ENCODE data around the gene PSMD14.

Gene PSMD14

DNA sequence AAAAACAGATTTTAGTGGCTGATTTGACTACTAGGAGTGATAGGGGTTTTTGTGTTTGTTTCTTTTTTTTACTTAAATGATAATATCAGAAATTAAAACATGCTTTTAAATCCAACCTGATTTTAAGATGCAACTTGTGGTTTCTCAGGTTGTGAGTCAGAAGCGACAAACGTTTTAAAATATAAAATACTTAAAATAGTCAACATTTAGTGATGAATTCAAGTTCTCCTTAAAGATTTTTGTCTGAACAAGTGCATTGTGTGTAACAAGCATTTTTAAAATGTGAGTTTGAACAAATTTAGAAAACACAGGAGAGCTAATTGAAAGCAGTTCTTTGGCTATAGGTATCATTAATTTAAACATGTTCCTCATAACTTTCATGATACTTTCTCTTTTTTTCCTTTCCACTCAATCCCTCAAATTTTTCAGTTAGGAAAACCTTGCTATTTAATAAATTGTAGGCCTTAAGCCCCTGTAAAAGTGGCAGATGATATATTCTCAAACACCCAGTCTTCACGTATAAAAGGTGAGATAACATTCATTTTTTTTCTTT, 111.5 kb downstream of the PSMD14 start:
- DNase-seq (ENCODE audit: low spot score): no peak

DNA sequence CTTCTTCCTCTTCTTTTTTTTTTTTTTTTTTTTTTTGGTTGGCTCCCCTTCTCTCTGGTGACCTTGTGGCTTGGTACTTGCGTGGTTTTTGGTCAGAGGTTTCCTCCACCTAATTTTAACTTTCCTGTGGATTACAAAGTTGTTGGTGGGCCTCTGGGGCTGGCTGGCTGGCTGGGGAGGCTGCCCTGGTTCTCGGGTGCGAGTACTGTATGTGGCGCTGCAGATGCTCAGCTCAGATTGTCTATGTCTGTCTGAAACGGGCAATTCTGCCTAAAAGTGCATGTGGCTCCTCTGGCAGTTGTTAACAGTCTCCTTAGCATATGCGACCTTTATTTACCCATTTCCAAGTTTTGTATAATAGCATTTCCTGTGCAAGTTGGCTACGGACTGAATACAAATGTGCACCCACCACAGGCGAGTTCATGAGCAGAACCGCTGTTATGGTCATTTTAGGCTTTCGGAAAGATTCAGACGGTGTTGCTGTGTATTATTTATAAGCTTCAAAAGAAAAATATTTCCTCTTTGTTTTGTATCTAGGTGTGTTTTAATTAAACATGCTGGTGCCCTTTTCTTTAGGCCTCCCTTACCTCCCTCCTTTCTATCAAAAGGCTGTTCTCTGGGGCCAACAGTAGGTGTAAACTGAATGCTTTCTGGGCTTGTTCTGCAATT, 112.3 kb downstream of the PSMD14 start:
- DNase-seq (ENCODE audit: low spot score): no peak

DNA sequence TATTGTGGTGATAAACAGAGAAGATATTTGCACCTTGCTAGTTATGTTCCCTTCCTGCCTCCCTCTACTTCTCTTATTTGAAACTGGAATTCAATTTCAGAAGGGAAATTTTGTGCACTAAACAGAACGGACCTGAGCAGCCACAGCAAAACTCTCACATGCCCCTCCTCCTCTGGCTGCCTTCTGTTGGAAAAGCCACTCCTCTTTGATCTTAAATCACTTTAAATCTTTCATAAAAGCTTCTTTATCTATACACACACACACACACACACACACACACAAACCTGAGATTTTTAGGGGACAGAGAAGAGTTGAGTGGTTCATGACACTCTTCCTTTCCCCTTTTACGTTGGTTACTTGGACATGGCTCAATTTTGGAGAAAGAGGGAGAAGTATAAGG, 113.5 kb downstream of the PSMD14 start:
- no peak for DNase-seq (ENCODE audit: low spot score)

DNA sequence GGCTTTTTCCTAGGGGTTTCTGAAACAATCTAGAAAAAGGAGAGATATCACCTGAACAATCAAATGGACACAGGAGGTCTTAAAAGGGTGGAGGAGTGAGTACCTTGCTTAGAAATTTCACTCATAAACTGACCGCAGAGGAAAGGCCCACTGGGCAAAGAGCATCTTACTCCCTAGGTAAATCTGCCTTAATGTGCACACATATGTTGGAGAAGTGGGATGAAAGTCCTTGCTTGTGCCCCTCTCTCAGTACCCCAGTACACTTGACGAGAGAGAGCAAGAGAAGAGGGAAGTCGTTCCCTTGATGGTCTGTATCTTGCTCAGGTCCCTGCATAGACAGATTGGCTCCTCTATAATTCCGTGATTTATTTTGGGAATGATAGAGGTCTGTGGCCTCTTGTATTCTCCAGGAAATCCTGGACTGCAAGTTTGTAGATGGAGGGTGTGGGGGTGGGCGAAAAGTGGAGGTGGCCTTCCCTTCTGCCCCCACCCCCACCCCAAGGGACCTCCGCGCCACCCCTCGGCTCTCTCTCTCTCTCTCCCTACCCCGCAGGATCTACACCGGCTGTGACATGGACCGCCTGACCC, 114.7 kb downstream of the PSMD14 start:
- no peak for DNase-seq (ENCODE audit: low spot score)

DNA sequence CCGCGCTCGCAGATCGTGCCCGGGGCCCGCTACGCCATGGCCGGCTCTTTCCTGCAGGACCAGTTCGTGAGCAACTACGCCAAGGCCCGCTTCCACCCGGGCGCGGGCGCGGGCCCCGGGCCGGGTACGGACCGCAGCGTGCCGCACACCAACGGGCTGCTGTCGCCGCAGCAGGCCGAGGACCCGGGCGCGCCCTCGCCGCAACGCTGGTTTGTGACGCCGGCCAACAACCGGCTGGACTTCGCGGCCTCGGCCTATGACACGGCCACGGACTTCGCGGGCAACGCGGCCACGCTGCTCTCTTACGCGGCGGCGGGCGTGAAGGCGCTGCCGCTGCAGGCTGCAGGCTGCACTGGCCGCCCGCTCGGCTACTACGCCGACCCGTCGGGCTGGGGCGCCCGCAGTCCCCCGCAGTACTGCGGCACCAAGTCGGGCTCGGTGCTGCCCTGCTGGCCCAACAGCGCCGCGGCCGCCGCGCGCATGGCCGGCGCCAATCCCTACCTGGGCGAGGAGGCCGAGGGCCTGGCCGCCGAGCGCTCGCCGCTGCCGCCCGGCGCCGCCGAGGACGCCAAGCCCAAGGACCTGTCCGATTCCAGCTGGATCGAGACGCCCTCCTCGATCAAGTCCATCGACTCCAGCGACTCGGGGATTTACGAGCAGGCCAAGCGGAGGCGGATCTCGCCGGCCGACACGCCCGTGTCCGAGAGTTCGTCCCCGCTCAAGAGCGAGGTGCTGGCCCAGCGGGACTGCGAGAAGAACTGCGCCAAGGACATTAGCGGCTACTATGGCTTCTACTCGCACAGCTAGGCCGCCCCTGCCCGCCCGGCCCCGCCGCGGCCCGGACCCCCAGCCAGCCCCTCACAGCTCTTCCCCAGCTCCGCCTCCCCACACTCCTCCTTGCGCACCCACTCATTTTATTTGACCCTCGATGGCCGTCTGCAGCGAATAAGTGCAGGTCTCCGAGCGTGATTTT, 115.5 kb downstream of the PSMD14 start:
- DNase-seq (ENCODE audit: low spot score): no peak

DNA sequence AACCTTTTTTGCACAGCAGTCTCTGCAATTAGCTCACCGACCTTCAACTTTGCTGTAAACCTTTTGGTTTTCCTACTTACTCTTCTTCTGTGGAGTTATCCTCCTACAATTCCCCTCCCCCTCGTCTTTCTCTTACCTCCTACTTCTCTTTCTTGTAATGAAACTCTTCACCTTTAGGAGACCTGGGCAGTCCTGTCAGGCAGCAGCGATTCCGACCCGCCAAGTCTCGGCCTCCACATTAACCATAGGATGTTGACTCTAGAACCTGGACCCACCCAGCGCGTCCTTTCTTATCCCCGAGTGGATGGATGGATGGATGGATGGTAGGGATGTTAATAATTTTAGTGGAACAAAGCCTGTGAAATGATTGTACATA, 116.2 kb downstream of the PSMD14 start:
- DNase-seq (ENCODE audit: low spot score): no peak

DNA sequence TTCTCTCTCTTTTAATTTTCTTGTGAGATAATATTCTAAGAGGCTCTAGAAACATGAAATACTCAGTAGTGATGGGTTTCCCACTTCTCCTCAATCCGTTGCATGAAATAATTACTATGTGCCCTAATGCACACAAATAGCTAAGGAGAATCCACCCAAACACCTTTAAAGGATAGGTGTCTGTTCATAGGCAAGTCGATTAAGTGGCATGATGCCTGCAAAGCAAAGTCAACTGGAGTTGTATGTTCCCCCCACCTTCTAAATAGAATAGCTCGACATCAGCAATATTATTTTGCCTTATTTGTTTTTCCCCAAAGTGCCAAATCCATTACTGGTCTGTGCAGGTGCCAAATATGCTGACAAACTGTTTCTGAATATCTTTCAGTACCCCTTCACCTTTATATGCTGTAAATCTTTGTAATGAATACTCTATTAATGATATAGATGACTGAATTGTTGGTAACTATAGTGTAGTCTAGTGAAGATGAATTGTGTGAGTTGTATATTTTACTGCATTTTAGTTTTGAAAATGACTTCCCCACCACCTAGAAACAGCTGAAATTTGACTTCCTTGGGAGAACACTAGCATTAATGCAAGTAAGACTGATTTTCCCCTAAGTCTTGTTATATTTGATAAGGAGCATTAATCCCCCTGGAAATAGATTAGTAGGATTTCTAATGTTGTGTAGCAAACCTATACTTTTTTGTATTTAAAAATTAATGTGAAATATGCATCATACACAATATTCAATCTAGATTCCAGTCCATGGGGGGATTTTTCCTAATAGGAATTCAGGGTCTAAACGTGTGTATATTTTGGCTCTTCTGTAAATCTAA, 116.9 kb downstream of the PSMD14 start:
- no peak for DNase-seq (ENCODE audit: low spot score)

DNA sequence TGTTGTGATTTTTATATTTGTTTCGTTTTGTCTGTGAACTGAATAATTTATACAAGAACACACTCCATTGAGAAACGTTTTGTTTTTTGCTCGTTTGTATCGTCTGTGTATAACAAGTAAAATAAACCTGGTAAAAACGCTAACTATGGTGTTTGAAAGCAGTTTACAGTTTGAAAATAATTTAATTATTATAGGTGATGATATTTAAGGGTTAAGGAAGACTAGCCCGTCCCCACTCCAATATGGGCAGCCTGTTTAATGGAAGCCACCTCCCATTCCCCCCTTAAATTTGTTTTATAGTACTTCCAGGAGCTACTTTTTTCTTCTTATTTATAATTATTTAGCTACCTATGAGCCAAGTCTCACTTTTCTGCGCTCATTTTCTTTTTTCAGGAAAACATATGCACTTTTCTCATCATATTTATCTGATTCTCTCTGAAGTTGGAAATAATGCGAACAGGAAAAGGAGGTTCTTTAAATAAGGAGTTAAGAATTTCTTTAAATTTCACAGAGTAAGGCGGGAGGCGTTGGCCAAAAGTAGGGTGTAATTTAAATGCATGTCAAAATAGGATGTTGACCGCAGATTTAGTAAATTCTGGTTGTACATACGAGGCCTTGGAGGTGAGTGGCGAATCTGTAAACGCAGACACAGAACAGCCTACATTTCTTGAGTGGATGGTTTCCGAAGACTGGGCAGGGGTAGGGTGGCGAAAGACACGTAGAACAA, 117.7 kb downstream of the PSMD14 start:
- DNase-seq (ENCODE audit: low spot score): no peak

DNA sequence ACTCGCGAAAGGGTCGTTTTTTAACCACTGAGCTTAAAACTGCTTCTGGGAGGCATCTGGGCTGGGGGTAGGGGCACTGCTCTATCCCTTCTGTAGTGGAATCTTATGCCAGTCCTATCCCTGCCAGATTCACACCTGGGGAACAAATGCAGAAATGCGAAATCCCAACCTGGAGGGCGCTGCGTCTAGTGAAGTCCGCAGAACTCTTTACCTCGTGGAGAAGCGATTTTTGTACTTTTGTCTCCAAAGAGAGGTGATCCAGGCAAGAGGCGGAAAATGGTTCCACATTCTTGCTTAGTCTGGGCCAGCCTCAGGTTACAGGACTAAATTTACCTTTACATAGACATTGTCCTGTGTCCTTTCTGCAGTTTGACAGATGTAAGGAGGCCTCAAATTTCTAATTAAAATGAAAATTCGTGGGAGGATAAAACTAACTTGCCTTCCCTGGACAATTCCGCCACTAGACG, 118.3 kb downstream of the PSMD14 start:
- no peak for DNase-seq (ENCODE audit: low spot score)

DNA sequence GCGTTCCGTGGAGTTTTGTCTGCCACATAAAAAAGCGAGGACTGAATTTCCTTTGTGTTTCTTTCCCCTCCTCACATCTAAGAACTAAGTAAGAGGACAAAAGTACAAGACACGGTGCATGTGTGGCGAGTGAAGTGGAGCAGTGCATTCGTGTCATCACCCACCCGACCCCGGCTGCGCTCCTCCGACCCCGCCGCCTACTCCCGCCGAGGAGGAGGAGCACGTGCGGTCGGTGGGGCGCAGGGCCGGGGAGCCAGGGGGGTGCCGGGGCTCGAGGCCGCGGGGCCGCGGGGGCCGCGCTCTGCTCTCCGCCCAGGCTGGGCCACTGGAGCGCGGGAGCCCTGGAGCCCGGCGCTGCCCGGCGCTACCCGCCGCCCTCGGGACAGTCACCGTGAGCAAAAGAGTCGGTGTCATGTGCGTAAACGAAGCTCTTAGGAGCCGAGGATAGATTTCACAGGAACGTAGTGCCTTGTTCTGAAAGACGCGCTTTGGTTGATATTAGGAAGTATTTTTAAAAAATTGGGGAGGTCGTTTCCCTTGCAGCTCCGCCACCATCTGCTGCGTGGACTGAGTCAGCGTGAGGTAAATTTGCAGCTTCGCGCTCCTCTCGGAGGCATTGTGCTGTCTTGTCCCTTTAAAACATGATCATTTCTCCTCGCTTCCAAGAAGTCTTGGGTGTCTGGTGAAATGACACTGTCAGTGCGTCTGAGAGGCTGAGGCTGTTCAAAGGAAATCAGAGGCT, 118.9 kb downstream of the PSMD14 start:
- no peak for DNase-seq (ENCODE audit: low spot score)

DNA sequence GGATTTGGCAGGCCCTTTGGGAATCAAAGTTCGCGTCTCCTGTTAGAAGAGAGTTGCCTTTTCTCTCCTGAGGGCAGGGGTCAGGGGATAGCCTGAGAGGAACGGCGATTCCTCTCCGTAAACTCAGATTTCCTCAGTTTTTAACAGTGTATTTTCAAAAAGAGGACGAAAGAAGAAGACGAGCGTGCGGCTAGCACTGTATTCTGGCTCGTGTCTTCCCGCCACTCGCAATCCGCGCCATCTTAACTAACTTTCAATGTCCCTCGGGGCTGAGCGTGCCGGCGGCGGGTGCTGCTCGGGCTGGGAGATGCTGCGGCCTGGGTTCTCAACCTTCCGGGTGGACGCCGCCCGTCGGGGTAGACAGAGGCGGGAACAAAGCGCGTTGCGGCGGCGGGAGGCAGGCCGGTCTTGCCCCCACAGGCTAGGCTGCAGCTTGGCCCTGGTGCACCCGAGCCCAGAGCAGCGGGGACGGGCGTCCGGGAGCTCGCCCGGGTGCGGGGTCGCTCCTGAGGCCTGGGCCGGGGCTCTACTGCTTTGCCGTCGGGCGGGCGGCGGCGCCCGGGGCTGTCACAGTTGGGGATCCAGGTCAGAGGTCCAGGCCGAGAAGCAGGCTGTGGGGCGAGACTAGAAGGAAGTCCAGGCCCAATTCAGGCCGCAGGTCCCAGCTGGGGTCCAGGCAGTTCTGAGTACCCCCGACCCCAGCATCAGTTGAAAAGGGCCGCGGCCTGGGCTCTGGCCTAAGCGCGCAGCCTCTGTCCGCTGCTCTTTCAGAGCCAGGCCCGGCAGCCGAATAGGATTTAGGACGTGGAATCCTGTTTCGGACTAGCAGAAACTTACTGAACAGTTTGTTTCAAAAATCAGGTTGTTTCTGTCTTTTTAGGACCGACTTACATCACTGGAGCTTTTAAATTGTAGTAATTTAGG, 119.7 kb downstream of the PSMD14 start:
- DNase-seq (ENCODE audit: low spot score): no peak

DNA sequence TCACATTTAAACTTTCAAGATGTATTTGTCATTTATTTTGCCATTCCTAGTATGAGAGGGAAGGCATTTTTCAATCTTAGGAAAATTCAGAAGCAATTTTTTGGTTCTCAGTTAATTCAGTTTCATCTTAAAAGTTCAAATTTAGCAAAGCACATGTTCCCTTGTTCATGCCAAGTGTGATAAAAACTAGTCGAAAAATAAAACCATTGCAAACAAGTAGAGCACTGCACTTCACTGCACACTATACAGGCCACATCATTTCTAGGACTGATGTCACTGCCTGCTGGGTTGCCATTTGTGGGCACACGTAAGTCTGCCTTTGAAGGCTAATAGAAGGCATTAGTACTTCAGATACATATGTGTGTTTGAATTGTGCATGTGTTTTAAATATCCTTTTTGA, 122.2 kb downstream of the PSMD14 start:
- DNase-seq (ENCODE audit: low spot score): no peak

DNA sequence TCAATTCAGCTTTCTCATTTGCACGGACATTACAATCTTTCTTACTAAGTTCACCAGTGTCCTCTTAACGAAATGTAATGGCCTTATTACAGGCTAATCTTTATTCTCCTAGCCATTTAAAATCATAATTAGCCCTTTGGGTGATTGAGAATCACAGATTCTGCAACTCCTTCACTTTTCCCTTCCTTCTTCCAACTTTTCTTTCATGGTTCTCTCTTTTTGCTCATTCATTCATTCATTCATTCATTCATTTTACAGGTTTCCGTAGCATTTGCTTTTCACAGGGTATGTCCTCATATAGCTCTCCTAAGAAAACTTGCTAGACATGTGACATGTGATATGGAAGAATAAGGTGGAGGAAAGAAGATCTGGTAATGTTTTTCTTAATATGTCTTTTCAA, 123.9 kb downstream of the PSMD14 start:
- DNase-seq (ENCODE audit: low spot score): no peak

DNA sequence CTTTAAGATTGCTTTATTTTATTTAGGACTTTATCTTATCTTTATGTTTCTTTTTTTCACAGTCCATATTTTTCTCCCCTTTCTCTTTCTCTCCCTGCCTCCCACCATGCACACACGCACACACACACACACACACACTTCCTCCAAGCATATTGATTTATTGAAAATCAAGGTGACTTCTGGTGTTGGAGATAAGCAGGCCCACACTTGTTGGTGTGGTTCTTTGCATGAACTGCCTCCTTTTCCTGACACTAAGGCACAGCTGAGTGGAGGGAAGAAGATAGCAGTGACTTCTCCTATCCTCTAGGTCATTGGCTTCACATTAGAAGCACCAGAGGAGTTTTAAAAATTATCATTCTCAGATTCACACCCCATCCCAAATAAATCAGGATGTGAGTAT, 125.9 kb downstream of the PSMD14 start:
- DNase-seq (ENCODE audit: low spot score): no peak

DNA sequence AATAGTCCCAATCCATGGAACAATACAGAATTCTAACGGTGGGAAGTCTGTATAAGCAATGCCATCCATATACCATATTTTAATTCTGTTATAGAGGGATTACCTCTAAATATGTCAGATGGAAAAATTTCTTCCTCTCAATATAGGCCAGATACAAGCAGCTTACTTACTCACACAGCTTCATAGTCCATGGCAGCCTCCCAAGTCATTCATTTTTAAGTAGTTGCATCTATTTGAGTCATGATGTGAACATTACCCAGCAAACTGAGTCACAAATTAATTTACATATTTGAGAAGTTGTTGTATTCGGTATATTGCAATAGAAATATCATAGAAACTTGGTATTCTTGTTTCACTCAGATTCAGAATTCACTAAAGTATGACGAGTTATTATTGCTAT, 128.2 kb downstream of the PSMD14 start:
- DNase-seq (ENCODE audit: low spot score): no peak

DNA sequence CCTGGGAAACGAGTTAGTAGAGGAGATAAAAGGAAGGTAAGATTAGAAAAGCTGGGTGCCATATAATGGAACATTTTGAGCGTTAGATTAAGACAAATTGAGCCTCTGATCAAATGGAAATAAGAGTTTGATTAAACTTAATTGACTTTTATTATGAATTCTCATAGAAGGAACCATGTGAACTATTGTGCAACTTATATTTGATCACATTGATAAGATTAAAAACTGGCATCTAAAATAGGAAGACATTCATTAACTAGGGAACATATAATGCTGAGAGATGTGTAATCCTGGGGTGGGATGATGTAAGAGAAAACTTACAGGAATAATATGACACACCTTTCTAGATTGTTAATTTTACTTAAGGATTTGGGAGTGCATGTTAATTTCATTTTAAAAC, 130.4 kb downstream of the PSMD14 start:
- DNase-seq (ENCODE audit: low spot score): no peak

DNA sequence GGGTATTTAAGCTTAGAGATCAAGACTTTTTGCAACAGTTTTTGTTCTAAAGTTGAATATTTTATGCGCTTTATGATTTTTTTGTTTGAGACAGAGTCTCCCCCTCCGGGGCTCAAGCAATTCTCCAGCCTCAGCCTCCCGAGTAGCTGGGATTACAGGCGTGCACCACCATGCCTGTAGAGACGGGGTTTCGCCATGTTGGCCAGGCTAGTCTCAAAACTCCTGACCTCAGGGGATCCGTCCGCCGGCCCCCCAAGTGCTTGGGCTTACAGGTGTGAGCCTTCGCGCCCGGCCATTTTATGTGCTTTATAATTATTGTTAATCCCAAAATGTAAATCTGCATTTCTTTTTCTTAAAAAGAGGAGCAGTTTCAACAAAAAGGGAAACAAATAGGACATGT, 136.9 kb downstream of the PSMD14 start:
- DNase-seq (ENCODE audit: low spot score): no peak

DNA sequence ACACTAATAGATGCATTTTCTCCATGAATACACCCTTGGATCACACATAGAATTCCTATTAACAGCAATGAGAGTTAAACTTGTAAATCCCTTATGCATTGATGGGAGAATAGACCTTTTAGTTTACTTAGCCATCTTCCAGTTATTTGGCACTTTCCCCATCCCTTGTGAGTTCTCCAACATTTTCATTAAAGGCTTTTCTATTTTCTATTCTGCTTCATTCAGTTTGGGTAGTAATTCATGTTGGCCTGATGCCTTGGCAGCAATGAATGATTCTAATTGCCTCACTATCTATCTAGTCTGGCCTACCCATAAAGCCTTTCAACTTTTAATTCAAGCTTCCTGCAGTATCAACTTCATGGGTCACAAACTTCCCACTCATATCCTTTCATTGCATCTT, 140.2 kb downstream of the PSMD14 start:
- DNase-seq (ENCODE audit: low spot score): no peak

All from LoVo (cell line).